HG02885 (cell line): Measurements from ENCODE around the gene KRTAP9-4.
"Not testable (repeated sequence)": the region's sequence is repeated elsewhere in the genome, so short reads cannot be mapped to it uniquely, and the experiment has no call there.

Experiments
- ATAC-seq: cut with Tn5 transposase; IDR thresholded peaks from one replicate; pipeline ENCODE4 v1.9.1; 2021; ENCODE audit warnings: mild to moderate bottlenecking; ENCODE audit not compliant: unreplicated experiment, poor library complexity

Gene KRTAP9-4

GRCh38 chr17:41249637-41250240 lies at the start of gene KRTAP9-4:
TSS of gene KRTAP9-4 (plus strand) at chr17:41249687. CDS start at chr17:41249721, 34 bp downstream.
- ATAC-seq: not testable (repeated sequence)

GRCh38 chr17:41211845-41212466 lies 37.5 kb upstream of the KRTAP9-4 start:
- no peak for ATAC-seq

- ATAC-seq: no peak
These were observed 36.8 kb upstream of the KRTAP9-4 start for GRCh38 chr17:41212524-41213169.

- ATAC-seq: no peak
These were observed 33.8 kb upstream of the KRTAP9-4 start for GRCh38 chr17:41215681-41216080.

GRCh38 chr17:41223821-41224220 lies 25.7 kb upstream of the KRTAP9-4 start:
- no peak for ATAC-seq

- no peak for ATAC-seq
These were observed 23.4 kb upstream of the KRTAP9-4 start for GRCh38 chr17:41226051-41226450.

GRCh38 chr17:41226598-41227095 lies 22.8 kb upstream of the KRTAP9-4 start, which contains the start of gene KRTAP9-2:
TSS of gene KRTAP9-2 (plus strand) at chr17:41226648. CDS start at chr17:41226655, 7 bp downstream.
- not testable (repeated sequence) for ATAC-seq

GRCh38 chr17:41230094-41230493 lies 19.4 kb upstream of the KRTAP9-4 start:
- ATAC-seq: no peak

- no peak for ATAC-seq
These were observed 17.8 kb upstream of the KRTAP9-4 start for GRCh38 chr17:41231731-41232130.

GRCh38 chr17:41232399-41233105 lies 16.9 kb upstream of the KRTAP9-4 start, which contains the start of gene KRTAP9-3:
TSS of gene KRTAP9-3 (plus strand) at chr17:41232449. CDS start at chr17:41232502, 53 bp downstream.
- not testable (repeated sequence) for ATAC-seq

- not testable (repeated sequence) for ATAC-seq
These were observed 12.4 kb upstream of the KRTAP9-4 start for GRCh38 chr17:41237116-41237515.

- ATAC-seq: not testable (repeated sequence)
These were observed 11.5 kb upstream of the KRTAP9-4 start, which contains the start of gene KRTAP9-8 for GRCh38 chr17:41237949-41238437. TSS of gene KRTAP9-8 (plus strand) at chr17:41237999. CDS start at chr17:41238052, 53 bp downstream.

GRCh38 chr17:41246995-41247787 lies 2.3 kb upstream of the KRTAP9-4 start:
- ATAC-seq: not testable (repeated sequence)

GRCh38 chr17:41251261-41251660 lies 1.8 kb downstream of the KRTAP9-4 start:
- ATAC-seq: no peak

- ATAC-seq: no peak
These were observed 5.4 kb downstream of the KRTAP9-4 start for GRCh38 chr17:41254861-41255260.

- ATAC-seq: not testable (repeated sequence)
These were observed 6.1 kb downstream of the KRTAP9-4 start, which contains the start of gene KRTAP9-9 for GRCh38 chr17:41255381-41256290. TSS of gene KRTAP9-9 (plus strand) at chr17:41255384.

GRCh38 chr17:41256291-41256685 lies 6.8 kb downstream of the KRTAP9-4 start:
- no peak for ATAC-seq

- ATAC-seq: no peak
These were observed 8.9 kb downstream of the KRTAP9-4 start for GRCh38 chr17:41258406-41258805.
